ENCODE results near the gene SPP2.

SPP2 gene

DNA sequence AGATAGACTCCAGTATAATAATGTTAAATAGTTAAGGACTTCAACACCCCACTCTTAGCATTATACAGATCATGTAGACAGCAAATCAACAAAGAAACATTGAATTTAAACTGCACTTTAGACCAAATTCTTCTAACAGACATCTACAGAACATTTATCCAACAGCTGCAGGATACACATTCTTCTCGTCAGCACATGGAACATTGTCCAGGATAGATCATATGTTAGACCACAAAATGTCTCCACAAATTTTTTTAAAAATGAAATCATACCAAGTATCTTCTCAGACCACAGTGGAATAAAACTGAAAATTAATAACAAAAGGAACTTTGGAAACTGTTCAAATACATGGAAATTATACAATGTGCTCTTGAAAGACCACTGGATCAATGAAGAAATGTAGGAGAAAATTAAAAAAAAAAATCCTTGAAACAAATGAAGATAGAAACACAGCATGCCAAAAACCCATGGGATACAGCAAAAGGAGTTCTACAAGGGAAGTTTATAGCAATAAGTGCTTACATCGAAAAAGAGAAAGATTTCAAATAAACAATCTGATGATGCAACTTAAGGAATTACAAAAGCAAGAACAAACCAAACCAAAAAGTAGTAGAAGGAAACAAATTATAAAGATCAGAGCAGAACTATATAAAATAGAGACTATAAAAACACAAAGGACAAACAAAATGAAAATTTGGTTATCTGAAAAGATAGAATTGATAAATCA, 12.3 kb upstream of the SPP2 start:
- no peak for DNase-seq (ENCODE audit: low read depth)

DNA sequence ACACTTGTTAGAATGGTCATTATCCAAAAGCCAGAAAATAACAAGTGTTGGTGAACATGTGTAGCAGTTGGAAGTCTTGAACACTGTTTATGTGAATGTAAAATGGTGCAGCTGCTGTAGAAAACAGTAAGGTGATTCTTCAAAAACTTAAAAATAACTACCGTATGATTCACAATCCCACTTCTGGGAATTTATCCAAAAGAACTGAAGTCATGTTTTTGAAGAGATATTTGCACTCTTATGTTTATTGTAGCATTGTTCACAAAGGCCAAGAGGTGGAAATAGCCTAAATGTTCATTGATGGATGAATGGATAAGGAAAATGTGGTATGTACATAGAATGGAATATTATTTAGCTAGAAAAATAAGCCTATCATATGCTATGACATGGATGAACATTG, 6.3 kb upstream of the SPP2 start:
- no peak for DNase-seq (ENCODE audit: low read depth)

DNA sequence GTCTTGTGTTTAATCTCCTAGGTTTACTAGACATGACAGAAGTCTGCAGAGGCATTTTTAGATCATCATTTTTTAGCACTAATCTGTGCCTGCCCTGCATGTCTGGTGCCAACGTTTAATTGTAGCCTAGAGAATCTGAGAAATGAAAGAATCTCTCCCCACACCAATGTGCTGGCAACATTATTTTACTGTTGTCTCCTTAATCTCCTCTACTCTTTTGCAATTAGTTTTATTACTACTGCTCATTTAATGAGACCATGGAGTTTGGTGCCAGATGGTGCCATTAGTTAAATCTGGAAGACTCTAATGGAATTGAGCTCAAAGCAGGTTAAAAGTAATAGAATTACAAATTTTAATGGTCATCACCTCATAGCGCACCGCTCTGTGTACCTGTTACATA, 4.0 kb upstream of the SPP2 start:
- DNase-seq (ENCODE audit: low read depth), result no peak

DNA sequence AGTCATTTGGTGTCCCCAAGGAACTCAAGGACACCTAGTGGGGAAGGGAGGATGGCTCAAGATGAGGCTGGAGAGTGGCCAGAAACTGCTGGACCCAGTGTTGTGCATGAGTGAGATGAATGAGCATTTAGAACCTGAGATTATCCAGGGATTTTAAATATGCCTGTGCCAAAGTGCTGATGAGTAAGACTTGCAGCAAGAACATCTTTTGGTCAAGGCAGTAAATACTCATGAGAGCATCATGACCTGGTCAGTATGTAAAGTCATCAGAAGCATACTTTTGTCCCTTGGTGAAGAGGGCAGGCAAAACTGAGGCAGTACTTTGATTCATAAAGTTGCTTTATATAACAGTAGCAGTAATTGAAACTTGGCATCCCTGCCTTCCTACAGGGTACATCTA, 3.1 kb upstream of the SPP2 start:
- no peak for DNase-seq (ENCODE audit: low read depth)

DNA sequence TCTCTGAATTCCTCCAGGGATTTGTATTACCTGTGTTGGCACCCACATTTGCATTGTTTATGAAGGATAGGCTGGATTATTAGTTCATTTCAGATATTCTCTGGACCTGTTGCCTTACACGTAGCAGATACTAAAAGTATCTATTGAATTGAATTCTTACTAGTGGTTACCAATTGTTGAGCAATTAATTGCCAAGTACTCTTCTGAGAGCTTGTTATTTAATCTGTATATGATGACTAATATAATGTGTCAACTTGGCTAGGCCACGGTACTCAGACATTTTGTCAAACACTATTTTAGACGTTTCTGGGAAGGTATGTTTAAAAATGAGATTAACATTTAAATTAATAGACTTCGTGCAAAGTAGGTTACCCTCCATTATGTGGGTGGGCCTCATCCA, 2.5 kb upstream of the SPP2 start:
- no peak for DNase-seq (ENCODE audit: low read depth)

DNA sequence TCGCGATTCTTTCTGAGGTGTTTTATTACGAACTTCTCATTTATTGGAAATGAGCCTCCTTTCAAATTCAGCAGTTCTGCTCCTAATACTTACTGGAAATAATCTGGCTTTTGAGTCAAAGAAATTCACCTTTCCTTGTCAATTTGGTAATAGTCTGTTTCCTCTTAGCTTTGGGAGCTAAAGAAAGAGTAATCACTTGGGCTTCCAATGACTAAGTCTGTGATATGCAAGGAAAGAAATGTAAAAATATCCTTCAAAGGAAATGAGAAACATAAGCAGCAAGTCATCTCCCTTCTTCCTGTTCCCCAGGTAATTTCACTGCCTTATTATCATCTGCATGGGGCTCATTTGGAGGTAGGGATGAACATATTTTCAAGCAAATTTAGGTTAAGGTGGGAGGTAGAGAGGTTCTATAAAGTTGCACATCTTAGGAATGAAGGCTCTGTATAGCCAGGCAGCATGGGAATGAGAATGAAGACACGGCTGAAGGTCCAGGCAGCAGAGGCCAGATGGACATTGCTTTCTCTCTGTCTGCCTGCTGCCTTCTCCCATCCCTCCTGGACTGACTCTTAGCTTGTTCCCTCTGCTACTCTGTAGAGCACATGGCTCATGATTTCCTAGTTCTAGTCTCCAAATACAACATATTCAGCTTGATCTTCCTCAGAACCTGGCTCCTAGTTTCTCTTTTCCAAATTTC, 1.0 kb downstream of the SPP2 start:
- DNase-seq (ENCODE audit: low read depth), result no peak

DNA sequence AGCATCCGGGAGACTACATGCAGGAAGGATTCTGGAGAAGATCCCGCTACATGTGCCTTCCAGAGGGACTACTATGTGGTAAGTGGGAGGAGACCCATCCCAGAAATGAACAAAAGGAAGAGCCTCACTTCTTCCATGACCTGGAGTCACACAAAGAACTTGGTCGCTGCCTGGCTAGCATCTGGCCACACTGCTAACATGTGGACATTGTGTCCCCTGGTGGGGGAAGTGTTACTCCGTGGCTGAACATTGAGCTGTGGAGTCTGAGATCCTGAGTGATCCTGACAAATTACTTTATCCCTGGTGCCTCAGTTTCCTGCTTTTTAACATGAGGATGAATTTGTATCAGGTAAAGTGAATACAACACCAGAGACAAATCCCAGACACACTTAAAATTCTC, 8.4 kb downstream of the SPP2 start:
- no peak for DNase-seq (ENCODE audit: low read depth)

DNA sequence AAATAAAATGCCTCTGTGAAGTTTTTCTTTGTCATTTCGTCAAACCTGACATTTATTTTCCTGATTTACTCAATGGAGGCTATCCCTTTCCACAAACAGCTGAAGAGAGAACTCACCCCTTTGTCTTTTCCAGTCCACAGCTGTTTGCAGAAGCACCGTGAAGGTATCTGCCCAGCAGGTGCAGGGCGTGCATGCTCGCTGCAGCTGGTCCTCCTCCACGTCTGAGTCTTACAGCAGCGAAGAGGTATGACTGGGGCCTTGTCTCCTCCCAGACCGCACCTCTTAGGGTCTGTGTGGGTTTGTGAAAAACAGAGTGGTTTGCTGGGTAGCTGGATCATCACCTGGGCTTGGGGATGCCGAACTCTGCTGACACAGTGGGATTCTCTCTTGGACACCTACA, 9.7 kb downstream of the SPP2 start:
- no peak for DNase-seq (ENCODE audit: low read depth)

DNA sequence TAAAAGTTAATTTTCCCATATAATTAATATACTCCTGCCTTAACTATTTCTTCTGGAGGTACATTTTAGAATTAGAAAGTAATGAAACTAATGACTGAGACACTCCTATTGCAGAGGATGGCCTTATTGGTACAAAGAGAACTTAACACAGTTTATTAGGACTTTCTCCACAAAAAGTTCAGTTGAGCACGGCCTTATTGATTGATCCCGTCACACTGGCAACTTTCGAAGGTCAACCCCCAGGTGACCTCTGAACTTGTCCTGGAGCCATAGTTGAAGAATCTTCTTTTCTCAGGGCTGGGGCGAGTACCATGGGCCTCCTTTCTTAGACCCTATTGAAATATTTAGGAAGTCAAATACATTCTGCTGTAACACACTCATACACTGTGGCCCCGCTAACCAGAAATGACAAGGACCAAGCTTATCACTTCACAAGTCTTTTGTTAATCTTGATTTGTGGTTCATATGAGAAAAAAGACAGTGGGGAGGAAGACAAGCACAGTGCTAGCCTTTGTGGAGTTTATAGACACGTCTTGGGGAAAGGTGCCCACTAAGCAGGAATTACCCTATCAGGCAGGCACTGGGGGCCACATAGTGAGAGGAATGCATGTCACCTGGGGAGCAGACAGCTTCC, 11.2 kb downstream of the SPP2 start:
- no peak for DNase-seq (ENCODE audit: low read depth)

DNA sequence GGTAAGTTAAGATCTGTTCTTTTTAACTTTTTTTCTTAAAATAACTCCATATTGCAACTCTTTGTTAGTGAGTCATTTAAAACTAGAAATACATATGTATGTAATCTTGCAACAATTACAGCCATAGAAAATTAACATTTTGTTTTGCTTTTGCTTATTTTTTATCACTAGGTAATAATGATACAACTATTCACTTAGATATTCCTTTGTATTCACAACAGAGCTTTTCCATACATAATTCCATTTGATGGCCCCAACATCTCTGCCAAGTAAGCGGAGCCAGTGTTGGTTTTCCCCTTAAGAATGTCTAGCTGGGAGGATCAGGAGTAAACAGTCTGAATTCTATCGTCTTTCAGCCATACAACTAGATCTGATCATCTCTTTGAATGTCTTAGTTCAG, 16.1 kb downstream of the SPP2 start:
- DNase-seq (ENCODE audit: low read depth), result no peak

DNA sequence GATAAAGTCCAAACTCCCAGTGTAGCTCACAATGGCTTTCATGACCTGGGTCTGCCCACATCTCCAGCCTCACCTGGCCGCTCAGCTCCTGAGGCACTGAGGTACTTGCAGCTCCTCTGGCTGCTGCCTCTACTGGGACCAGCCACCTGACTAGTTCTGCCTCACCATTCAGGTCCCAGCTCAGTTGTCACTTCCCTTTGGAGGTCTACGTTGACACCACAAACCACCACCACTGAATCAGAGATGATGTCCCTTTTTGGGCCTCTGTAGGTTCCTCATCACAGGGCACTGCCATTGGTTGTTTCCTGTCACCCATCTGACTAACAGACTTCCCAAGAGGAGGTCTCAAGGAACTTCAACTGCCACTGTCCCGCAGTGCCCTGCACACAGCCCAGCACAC, 21.2 kb downstream of the SPP2 start:
- no peak for DNase-seq (ENCODE audit: low read depth)

DNA sequence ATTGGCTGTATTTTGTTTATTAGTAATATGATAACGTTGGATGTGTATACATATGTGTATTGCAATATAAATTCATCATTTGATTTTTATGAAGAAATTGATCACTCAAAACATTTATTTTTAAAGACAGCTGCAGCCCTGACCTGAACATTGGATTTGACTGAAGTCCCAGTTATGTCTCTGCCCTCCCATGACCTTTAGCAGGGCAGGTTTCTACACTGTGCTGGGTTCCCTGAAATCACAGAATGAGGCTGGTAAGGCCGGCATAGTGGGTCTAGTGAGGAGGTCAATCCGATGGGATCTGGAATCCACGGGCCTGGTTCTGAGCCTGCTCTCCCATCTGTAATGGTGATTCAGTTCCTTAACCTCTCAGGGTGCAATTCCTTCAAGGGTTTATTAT, 22.0 kb downstream of the SPP2 start:
- DNase-seq (ENCODE audit: low read depth), result no peak

DNA sequence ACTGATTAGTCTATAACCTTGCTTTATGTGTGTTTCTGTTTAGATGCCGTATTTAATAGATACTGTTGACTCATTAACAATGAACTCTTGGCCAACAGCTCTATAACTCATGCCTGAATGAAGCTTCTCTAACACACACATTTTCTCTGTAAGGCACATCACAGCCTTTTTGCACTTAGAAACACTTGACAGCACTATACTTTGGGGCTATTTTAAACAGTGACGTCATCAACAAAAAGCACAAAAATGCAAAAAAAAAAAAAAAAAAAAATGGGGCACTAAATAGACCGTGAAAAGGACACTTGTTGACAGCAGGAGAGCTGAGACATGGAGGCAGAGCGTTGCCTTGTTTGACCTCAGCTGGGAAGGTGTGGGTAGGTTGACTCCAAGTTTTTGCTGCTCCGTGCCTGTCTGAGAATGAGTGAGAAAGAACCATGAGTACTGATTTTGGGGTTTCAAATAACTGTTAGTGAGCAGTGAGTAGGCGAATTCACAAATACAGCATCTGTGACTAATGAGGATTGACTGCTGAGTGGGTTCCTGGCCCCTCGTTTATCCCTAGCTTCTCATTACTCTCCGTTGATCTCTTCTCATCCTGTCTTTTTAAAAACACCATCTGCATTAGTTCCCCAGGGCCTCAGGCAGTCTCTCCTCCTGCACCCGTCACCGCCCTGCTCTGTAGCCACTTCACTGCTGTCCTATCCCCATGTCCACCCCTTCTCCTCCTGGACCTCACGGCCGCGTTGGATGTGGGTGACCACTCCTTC, 24.4 kb downstream of the SPP2 start:
- no peak for DNase-seq (ENCODE audit: low read depth)

DNA sequence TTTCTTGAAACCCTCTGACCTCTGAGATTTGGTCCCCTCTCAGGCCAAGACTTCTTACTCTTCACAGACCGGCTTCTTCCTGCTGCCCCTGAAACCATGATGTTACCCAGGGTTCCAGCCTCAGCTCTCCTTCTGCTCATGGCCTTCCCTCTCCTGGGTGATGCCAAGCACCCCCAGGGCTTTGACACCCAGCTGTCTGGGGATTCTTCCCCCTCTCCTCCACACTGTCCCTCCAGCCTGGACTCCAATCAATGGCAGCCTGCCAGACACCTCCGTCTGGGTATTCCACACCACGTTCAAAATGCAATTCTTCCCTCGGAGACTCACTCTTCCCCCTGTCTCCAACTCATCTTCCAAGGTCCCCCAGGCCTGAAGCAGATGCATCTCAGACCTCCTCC, 25.0 kb downstream of the SPP2 start:
- no peak for DNase-seq (ENCODE audit: low read depth)

DNA sequence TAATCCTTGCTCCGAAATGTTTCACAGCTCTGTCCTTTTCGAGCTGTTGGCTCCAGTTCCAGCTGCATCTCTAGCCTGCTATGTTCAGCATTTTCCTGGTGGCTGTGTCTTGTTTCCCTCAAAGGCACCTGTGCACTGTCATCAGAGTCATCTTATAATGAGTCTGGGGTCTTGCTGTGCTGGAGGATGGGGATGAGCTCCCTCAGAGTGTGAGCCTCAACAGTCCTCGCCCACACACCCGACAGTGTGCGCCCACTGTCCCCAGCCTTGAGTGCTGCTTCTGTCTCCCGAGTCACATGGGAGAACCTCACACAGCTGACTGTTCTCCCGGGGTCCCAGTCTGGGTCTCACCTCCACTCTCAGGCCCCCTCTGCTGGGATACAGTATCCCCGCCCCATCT, 25.4 kb downstream of the SPP2 start:
- no peak for DNase-seq (ENCODE audit: low read depth)

DNA sequence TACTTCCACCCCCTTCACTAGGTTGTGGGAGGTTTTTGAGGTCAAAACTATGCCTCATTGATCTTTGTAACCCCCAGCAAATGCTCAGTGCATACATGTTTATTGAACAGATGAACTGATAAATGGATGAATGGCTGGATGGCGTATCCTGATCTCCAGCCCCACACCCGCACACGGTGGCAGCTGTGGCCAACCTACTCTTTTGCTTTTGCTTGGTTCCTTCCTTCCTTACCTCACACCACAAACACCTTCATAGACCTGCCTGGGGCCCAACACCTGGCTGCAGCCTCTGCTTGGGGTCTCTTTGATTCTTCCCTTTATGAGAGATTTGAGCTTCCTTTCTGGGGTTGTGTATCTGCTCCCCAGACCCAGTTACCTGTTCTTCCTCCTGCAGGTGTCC, 25.9 kb downstream of the SPP2 start:
- DNase-seq (ENCODE audit: low read depth), result no peak

DNA sequence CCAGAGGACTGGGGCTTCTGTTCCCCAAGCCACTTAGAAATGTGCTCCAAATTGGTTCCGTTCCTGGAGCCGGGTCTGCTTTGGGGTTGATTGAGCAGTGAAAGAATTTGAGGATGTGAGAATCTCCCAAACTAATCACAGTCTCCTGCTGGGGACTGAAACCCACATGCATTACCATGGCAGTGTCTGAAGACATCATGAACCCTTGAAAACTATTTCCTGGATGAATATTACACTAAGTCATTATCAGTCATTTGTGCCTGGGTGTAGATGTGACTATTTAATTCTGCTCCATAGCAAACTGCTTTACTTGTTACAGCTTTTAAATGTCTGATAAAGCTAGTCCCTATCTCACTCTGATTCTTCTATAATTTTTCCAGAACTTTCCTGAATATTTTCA, 27.6 kb downstream of the SPP2 start:
- DNase-seq (ENCODE audit: low read depth), result no peak

DNA sequence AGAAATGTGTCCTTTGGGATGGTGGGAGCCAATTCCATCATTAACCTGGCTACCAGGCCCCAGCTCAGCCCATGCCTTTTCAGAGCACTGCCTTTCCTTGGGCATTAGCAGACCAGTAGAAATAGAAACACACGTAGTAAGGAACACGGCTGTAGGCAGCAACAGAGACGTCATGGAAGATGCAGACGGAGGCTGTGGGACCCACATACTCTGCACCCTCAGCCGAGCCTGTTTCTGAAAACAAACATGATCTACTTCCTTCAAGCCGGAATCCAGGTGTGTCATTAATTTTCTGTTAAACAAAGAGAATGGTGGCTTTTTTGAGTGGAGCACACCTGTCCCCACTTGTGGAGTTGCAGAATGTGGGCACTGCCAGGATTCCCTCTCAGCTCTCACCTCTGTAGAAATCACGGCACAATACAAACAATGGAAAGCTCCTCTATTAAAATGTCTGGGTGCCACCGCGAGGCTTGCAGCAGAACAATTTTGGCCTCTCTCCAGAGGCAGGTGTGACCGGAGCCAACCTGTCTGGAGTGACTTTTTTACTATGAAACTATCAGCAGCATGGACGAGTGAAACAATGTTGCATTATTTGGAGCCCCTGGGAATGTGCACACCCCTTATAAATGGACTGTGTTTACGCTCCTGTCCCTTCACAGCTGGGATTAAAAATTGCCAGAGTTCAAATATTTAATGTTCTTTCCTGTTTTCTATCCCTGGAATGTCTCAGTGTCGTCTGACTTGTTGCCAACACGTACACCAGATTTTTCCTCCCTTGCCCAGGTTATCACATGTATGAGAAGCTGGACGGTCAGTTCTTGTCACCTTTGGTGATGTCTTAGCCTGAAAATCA, 31.7 kb downstream of the SPP2 start:
- DNase-seq (ENCODE audit: low read depth), result no peak

DNA sequence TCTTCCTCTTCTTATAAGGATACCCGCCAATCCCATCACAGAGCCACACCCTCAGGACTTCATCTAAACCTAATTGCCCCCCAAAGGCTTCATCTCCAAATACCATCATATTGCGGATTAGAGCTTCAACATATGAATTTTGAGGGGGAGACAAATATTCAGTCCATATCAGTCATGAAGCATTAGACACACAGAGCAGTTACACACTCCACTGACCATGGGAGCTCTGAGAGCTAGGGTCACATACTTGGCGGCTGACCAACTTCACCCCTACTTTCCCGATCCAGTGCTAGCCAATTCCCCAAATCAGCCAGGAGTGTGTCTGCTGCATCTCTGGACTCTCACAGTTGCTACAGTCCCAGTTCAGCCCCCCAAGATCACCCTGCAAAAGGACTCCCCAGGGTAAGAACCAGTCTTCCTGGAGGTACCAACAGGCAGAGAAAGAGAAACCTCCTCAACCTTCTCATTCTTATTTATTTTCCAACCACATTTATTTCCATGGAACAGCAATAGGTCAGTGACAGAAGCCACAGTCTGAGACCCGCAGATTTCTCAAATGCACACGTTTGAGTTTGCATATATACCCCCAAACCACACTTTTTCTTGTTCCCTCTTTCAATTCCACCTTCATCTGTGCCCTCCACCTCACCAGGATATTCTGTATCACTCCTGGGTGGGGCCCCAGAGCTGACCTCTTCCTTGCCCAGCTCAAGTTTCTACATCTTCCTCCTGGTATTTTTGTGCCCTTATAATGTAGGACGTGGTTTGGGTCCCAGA, 33.3 kb downstream of the SPP2 start:
- DNase-seq (ENCODE audit: low read depth), result no peak

DNA sequence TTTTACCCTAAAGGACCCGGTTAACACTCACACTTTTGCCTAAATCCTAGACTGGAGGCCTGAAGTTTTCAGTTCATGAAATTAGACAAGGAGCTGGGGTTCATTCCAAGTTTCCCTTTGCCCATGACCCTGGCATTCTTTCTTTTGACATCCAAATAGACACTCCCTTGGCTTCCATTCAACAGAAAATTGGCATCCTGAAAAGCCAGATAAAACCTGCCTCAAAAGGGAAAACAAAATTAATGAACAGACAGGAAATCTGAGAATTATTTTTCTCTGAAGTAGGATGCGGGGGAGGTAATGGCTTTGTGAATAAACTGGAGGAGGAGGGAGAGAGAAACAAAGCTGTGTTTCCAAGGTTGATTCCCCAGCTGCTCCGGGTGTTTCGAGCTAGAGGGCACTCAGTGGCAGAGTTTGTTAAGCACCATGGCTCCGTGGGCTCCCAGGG, 41.0 kb downstream of the SPP2 start:
- DNase-seq (ENCODE audit: low read depth), result no peak

DNA sequence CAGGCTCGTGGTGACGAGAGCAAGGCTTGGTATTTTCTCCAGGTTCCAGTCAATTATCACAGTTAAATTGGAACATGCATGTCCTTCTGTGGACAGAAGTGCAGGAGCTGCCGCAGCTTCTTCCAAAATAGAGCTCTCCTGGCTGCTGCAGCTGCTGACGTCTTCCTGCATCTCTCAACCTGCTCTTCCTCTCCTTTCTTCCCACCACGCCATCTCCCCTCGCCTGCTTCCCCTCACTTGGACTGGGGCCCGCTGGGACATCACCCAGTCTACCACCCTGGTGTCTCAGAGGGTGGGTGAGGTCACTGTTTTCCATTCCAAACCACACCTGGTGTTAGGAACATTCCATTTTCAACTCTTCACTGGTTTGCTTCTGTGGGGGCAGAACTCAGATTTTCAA, 41.4 kb downstream of the SPP2 start:
- DNase-seq (ENCODE audit: low read depth), result no peak
